Activated T-cell treated with anti-CD3 and anti-CD28 coated beads for 1 hour (primary cell): ENCODE results near the gene KRT12.

Experiments
- DNase-seq: peaks from one replicate; pipeline ENCODE4 v3.0.0-alpha.2; 2020; ENCODE audit warnings: low read depth

Gene KRT12

GRCh38 chr17:40843242-40843641, 23.8 kb downstream of the KRT12 start:
- DNase-seq, result no peak

DNA sequence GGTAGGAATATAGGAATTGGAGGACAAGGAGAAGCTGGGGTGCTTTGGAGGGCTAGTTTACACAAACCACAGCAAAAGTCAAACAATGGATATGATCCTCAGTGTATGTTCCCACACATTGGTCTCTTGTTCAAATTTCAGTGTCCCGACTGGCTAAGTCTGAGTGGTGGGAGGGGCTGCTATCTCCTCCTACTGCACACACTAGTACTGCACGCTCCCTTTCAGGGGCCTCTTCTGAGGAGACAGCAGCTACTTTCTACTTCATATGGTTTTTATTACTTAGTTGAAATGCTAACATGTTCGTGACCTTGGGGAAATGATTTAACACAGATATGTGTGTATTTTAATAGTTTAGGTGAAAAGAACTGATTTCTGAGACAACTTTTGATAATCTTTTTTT, 25.8 kb downstream of the KRT12 start:
- DNase-seq, result no peak

DNA sequence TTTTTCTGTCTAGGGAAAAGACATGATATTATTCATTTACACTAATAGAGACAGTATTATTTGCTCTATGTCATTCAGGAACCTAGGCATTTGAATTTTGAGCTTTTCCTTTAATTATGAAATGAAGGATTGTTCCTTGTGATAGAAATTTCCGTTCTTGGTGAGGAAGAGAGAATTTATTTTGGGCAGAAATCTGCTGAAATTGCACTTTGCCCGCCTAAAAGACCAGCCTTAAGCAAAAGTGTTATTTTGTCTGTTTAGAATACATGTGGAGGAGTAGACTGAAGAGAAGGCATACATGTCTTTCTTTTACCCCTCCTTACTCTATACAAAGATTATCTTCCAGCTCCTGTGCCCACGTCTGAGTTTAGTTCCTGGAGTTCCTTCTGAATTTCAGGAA, 27.8 kb downstream of the KRT12 start:
- no peak for DNase-seq

DNA sequence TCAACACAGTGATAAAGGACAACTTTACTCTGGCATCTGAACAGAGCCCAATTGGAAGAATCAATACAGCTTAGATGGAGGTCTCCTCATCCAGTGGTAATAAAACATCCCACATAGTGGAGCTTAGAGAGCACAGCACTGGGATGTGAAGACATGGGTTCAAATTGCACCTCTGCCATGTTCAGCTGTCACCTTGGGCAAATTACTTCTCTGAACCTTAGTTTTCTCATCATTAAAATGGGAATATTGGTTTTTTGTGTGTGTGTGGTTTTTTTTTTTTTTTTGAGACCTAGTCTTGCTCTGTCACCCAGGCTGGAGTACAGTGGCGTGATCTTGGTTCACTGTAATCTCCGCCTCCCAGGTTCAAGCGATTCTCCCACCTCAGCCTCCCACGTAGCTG, 31.0 kb downstream of the KRT12 start:
- DNase-seq, result no peak

- no peak for DNase-seq
Observed at GRCh38 chr17:40833882-40834281, 33.1 kb downstream of the KRT12 start.

- DNase-seq, result no peak
Observed at GRCh38 chr17:40832840-40833239, 34.2 kb downstream of the KRT12 start.

GRCh38 chr17:40830085-40830776, 36.8 kb downstream of the KRT12 start:
- DNase-seq, result no peak

DNA sequence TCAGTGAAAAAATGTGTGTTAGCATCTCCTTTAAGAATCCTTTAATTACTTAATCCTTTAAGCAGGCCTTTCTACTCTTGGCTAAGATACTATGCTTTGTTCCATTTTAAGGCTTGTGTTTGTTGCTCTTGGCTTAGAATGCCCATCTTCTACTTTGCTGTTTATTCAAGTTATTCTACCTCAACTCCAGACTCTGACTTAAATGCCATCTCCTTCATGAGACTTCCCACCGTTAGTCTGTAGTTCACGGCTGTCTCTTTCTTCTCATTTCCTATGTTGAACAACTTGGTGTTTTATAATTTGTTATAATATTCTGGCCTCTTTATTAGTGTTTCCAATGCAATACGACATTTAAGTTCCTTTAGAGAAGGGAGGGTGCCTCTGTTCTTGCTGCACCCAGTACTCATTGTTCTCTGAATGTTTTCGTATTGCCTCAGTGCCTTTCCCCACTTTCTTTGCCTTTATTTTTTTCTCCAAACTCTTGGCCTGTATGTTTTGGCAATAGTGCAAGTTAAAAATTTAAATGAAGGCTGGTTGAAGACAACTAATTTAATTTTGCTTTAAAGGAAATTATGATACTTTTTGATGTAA, 38.5 kb downstream of the KRT12 start:
- no peak for DNase-seq

GRCh38 chr17:40827746-40828453, 39.1 kb downstream of the KRT12 start:
- DNase-seq, result no peak

DNA sequence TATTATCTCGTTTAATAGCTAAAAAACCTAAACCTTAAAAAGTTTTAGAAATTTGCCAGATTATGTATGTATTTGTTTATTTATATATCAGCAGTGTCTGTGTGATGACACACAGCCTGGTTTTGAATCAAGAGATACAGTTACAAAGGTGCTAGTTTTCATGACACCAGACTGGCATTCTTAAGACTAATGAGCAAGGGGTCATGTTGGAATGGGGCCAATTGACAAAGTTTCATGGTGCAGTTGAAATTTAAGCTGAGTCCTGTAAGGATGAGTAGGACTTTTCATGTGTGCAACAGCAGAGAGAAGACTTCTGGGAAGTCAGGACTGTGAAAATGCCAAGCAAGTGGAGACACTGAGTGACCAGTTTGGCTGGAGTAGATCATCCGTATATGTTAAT, 41.4 kb downstream of the KRT12 start:
- no peak for DNase-seq

- no peak for DNase-seq
Observed at GRCh38 chr17:40824015-40824832, 42.8 kb downstream of the KRT12 start.

- no peak for DNase-seq
Observed at GRCh38 chr17:40822132-40822812, 44.8 kb downstream of the KRT12 start, which contains the start of gene KRT10. KRT10 (minus strand) TSS chr17:40822614; CDS start chr17:40822585, 29 bp downstream.

GRCh38 chr17:40821536-40821935, 45.5 kb downstream of the KRT12 start:
- no peak for DNase-seq

GRCh38 chr17:40820228-40820838, 46.7 kb downstream of the KRT12 start:
- no peak for DNase-seq

- DNase-seq, result no peak
Observed at GRCh38 chr17:40819528-40820125, 47.4 kb downstream of the KRT12 start.

DNA sequence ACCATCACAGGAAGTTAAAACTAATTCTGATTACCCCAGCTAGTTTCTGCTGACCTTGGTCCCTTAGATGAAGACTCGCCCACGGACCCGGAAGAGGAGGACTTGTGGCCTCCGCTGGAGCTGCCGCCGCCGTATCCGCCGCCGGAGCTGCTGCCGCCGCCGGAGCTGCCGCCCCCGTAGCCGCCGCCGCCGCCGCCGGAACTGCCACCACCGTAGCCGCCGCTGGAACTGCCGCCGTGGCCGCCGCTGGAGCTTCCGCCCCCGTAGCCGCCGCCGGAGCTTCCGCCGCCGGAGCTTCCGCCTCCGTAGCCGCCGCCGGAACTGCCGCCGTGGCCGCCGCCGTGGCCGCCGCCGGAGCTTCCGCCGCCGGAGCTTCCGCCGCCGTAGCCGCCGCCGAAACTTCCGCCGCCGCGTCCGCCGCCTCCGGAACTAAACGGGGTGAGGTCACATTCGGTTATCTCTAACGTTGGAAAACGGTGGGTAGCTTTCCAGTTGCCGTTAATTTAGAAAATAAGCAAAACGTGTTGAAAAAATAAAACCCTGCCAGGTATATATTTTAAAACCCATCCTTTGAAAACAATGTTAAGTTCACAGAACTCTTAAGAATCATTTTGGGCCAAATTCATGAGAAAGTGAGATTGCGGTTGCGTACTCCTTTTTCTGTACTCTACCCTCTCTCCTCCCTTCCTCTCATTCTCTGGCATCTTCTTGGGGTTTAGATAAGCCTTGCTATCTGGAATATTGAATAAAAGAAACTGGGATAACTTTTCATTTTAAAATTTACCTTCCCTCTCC, 48.1 kb downstream of the KRT12 start:
- peak; percentile 69 for DNase-seq

- no peak for DNase-seq
Observed at GRCh38 chr17:40818343-40818732, 48.7 kb downstream of the KRT12 start.

GRCh38 chr17:40817103-40817682, 49.8 kb downstream of the KRT12 start:
- no peak for DNase-seq

DNA sequence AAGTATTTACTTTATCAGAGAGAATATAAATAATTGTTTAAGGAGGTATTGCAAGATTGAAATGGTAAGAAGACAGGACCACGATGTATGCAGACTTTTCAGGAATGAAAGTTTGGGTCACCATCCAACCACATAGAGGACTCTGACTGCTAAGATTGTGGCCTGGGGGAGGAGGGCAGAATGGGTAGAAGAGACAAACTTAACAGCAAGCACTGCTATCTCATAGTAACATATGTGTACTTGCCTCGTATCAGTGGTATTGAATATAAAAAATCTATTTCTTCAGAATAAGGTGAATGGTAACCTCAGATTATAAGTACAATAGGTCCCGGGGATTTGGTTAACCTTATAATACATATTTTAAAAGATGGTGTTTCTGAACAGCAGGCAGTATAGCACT, 50.5 kb downstream of the KRT12 start:
- no peak for DNase-seq

GRCh38 chr17:40815381-40815780, 51.6 kb downstream of the KRT12 start:
- DNase-seq, result no peak
